GM21786 (cell line): Measurements from ENCODE around the gene SETD3.

Experiments
- ATAC-seq: cut with Tn5 transposase; IDR thresholded peaks from one replicate; pipeline ENCODE4 v1.9.1; 2021; ENCODE audit not compliant: unreplicated experiment

The SETD3 gene

GRCh38 chr14:99425272-99425681 lies 55.4 kb downstream of the SETD3 start:
- no peak for ATAC-seq

- no peak for ATAC-seq
Observed at GRCh38 chr14:99424306-99424877, 56.3 kb downstream of the SETD3 start.

GRCh38 chr14:99423434-99423833 lies 57.2 kb downstream of the SETD3 start:
- ATAC-seq: no peak

GRCh38 chr14:99422228-99423010 lies 58.2 kb downstream of the SETD3 start:
- ATAC-seq: no peak

GRCh38 chr14:99420711-99421110 lies 59.9 kb downstream of the SETD3 start:
- no peak for ATAC-seq

GRCh38 chr14:99419905-99420304 lies 60.8 kb downstream of the SETD3 start:
- no peak for ATAC-seq

- no peak for ATAC-seq
Observed at GRCh38 chr14:99418242-99418641, 62.4 kb downstream of the SETD3 start.

- ATAC-seq: no peak
Observed at GRCh38 chr14:99416909-99417308, 63.8 kb downstream of the SETD3 start.

GRCh38 chr14:99415496-99416281 lies 65.0 kb downstream of the SETD3 start:
- ATAC-seq: peak; percentile 84

- no peak for ATAC-seq
Observed at GRCh38 chr14:99413911-99414310, 66.7 kb downstream of the SETD3 start.

GRCh38 chr14:99413172-99413571 lies 67.5 kb downstream of the SETD3 start:
- no peak for ATAC-seq

- ATAC-seq: no peak
Observed at GRCh38 chr14:99412117-99413061, 68.3 kb downstream of the SETD3 start.

GRCh38 chr14:99410019-99410418 lies 70.6 kb downstream of the SETD3 start:
- ATAC-seq: no peak

- ATAC-seq: no peak
Observed at GRCh38 chr14:99408971-99409289, 71.7 kb downstream of the SETD3 start.

- no peak for ATAC-seq
Observed at GRCh38 chr14:99408286-99408970, 72.2 kb downstream of the SETD3 start.

GRCh38 chr14:99407416-99407815 lies 73.2 kb downstream of the SETD3 start:
- ATAC-seq: no peak

- ATAC-seq: no peak
Observed at GRCh38 chr14:99402950-99403349, 77.7 kb downstream of the SETD3 start.

GRCh38 chr14:99402285-99402648 lies 78.4 kb downstream of the SETD3 start:
- no peak for ATAC-seq

- no peak for ATAC-seq
Observed at GRCh38 chr14:99401621-99402284, 78.9 kb downstream of the SETD3 start.

GRCh38 chr14:99401211-99401610 lies 79.4 kb downstream of the SETD3 start:
- no peak for ATAC-seq
